HG02840 (cell line): ENCODE results near the gene FAM240A.
"Not testable (repeated sequence)": the region's sequence is repeated elsewhere in the genome, so short reads cannot be mapped to it uniquely, and the experiment has no call there.

ENCODE experiments used
- ATAC-seq: cut with Tn5 transposase; IDR thresholded peaks from one replicate; pipeline ENCODE4 v1.9.1; 2021; ENCODE audit warnings: mild to moderate bottlenecking, moderate library complexity, moderate number of reproducible peaks; ENCODE audit not compliant: unreplicated experiment, low FRiP score

FAM240A gene

DNA sequence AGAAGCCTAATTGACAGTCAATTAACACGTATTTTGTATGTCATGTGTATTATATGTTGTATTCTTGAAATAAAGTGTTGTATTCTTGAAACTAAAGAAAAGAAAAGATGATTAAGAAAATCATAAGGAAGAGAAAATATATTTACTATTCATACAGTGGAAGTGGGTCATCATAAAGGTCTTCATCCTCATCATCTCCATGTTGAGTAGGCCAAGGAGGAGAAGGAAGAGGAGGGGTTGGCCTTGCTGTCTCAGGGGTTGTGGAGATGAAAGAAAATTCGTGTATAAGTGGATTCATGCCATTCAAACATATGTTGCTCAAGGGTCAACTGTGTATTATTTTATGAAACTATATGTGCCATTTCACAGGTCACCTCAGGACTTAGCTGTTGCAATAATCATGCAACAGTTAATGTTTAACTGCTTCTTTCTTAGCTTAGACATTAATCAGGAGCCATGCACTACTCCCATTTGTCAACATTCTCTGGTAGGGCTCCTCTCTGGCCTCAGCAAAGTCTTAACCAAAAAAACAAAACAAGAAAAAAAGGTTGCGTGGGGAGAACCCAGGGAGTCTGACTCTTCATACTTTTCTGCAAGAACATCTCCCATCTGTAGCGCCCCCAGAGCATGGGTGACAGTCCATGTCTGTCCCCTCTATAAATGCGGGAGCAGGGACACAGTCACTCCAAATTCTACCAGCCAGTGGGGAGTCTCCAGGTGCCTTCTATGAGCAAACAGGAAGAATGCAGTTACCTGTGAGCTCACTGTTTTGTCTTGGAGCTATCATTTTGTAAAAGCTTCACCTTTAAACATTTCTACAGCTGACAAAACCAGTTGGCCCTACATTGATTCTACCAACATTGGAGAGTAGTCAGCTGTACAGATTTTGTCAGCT is 26.3 kb upstream of the FAM240A start:
- no peak for ATAC-seq

DNA sequence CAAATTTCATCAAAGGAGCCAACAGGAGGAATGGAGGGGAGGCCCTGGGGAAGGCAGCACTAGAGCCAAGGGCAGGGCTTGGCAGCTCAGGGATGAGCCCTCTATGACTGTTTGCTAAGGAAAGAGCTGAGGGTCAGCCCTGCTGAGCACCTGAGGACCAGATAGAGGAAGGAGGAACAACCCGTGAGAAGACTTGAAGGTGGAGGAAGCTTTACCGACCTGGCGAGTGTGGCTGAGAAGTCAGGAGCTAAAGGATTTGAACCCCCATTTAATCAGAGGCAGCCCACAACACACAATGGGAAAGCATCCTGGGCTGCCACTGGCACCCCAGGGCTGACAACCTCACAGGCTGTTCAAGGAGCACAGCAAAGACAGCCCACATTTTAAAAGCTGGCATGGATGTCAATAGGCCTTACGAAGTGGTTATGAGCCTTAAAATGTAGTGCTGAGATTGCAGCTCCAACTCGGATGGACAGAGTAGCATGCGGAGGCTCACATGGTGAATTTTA is 25.5 kb upstream of the FAM240A start:
- no peak for ATAC-seq

DNA sequence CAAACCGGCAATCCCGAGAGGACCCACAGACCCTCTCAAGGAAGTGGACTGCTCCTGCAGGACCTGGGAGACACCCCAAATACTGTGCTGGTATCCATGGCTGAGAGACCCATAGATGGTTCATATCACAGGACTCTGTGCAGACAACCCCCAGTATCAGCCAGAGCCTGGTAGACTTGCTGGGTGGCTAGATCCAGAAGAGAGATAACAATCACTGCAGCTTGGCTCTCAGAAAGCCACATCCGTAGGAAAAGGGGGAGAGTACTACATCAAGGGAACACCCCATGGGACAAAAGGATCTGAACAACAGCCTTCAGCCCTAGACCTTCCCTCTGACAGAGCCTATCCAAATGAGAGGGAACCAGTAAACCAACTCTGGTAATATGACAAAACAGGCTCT is 25.1 kb upstream of the FAM240A start:
- not testable (repeated sequence) for ATAC-seq

DNA sequence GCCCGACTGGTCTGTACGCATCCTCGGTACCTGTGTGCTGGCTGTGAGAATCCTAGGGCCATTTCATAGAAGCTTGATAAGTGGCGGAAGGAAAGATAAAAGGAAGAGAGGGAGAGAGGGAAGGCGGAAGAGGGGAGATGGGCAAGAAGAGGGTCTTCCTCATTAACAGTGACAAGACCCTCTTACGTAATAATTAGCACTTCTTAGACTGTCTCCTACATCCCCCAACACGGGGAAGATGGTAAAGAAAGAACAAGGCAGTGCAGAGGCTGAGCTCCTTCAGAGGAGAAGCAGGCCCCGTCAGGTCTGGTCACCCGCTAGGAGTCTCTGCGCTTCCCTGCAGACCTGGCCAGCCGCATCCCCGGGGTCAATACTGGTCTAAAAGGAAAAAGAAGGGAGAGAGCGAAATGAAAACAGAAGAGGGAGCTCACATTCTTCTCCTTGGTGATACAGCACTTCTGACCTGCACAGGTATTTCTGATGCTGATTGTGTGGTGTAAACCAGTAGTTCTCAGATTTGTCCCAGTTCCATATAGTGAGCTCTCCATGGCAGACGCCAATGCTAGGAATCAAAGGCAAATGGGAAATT is 19.0 kb upstream of the FAM240A start:
- ATAC-seq: no peak

DNA sequence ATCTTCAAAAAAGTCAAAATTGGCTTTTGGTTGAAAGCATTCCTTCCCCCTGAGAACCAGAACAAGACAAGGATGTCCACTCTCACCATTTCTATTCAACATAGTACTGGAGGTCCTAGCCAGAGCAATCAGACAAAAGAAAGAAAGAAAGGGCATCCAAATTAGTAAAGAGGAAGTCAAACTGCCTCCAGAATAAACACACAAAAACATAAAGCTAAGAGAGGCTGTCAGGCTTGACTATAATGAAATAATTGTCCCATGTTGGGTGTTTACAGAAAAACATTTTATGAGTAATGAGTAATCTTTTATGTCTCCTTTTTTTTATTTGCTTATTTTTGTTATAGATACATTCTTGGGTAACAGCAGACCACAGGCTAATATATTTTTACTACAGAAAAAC is 18.3 kb upstream of the FAM240A start:
- no peak for ATAC-seq

DNA sequence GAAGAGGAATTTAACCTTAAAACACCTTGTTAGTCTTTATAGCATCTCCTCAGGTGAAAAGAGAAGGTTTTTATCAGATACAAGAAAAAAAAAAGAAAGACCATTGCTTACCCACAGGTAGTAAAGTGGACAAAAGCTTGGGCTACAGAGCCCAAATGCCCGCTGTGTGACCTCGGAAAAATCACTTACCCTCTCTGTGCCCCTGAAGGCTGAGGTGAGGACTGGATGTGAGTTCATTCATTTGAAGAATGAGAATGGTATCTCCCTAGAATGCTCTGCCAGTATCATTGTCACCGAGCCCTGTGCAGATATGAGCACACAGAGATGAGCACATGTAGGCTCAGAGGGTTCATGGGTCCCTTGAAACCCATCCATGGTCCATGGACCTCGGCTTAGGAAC is 17.6 kb upstream of the FAM240A start:
- ATAC-seq: no peak

DNA sequence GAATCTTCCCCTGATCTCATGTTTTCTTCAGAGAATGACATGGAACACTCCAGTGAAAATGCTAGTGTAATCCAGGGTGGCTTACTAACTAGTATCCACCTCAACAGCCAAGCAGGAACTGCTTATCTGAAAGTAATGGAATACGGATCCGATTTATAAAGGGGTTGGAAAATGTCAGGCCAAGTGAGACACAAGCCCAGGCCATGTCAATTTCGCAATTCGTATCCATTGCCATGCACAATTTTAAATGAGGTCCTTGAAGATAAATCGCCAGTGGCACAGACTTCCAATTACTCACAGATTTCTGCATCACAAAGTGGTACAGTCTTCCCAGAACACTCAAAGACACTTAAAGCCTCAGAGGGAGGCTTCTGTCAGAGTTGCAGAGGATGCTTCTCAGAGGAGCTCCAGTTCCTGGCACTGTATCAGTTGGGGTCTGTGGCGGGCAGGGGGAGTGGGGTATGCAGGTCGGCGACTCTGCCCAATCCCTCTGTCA is 16.5 kb upstream of the FAM240A start:
- no peak for ATAC-seq

DNA sequence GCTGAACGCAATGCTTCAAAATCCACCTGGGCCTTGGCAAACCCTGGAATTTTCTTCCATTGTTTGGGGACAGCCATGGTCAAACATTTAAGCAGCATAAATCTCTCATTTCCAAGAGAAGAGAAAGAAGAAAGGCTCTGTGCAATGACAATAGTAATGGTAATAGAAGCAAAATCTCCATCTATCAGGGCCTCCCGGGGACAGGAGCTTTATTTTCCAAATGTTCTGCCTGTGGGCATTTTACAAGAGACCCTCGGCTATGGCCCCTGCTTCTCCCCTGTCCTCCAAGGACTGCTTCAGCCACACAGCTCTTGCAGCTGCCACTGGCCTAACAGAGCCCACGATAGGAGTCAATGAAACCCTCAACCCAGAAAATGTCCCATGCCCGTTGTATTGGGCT is 12.7 kb upstream of the FAM240A start:
- ATAC-seq: no peak

DNA sequence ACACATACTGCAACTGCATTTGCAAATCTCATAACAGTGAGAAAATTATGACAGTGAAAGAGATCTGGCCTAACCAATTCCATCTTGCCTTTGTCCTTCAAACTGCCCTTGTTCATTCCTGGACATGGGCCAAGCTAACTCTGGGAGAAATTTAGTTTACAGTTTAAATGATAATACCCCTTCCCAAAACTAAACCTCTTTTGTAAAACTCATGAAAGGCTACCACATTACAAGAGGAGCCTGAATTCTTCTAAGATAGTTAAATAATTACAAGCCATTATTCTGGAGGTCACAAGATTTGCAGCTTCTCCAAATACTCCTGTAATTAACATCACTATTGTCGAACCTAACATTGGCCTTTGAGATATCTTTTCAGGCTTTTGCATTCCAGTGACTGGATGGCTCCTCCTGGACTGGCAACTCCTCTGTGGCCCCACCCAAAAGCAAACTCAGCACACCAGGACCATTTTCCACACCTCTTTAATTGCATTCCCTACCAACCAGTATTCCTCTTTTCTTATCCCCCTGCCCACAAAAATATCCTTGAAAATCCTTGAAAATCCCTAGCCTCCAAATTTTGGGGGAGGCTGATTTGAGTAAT is 8.8 kb upstream of the FAM240A start:
- ATAC-seq: no peak

DNA sequence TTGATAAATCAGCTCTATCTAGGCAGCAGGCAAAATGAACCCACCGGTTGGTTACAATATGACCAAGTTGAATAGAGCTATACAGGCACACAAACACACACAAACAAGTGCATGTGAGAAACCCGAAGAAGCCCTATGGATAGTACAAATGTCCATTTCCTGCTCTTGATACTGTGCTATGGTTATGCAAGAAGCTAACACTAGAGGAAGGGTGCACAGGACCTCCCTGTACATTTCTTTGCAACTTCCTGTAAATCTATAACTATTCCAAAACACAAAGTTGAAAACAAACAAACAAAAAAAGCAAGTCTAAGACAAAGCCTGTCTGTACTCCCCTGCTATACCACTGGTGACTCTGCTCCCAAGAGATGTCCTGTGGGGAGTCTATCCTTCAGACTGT is 8.2 kb upstream of the FAM240A start:
- ATAC-seq: no peak

DNA sequence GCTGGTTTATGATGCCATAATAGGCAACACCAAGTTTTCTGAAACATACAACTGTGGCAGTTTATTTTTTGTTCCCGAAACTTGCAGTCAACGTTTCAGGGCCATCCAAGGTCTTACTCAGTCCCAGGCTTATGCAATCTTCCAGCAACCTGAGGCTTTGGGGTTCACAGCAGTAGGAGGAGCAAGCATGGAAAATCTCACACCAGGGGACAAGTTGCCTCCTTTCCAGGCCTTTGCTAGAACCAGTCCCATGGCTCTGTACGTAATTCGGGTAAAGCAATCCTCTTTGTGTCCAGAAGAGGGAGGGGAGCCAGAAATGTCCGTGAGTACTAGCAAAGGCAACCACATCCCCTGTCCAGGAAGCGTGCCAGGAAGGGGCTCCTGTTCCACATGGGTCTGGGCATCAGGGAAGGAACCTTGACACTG is 4.7 kb upstream of the FAM240A start:
- ATAC-seq: no peak

DNA sequence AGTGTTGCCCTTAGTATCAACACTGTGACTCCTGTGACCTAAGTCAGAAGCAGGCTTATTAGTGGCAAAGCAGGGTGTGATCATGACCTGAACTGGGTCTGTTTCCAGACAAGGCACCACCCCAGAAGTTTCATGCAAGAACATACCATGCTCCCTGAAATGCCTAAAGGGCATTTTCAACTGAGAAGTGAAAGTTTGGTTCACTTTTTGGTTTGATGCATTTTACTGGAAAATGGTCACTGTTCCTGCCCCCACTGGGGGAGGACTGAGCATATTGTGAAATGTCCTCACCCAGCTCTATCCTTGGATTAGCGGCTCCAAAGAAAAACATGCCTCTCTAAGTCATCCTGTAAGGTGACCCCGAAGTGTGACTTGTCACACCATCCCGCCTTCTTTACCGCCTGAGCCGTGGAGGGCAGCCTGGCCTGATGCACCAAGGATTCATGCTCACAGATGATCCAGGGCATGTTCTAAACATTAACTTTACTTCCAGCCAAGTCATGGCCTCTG is 3.1 kb upstream of the FAM240A start:
- ATAC-seq: no peak

DNA sequence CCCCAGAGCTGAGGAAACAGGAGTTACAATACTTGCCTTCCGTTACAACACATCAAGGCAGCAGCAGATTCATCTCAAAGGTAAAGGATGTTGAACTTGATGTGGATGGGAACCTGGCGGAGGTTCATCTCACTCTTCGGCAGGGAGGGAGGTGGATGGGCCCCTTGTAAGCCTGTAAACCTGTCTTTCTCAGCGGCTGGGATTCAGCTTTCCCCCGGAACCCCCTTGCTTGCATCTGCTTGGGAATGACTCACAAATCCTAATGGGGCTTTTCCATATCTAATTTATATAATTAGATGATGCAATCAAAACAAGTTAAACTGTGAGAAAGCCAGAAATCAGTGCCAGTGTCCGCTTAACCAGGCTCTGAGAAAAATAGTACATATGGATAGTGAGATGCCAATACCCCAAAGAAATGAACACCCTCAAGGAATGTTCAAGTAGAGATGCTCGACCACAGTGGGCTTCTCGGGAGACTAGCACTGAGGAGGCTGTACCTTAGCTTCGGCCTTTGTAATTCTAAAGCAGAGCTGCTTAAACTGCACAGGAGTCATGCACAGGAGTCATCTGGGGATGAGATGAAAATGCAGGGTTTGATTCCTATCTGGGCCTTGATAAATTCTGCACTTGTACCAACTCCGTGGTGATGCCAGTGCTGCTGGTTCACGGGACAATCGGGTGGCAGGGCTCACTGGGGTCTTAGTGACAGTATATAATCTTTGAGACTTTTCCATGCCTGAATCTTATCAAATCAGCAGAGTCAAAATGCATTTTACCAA is 2.2 kb upstream of the FAM240A start:
- ATAC-seq: no peak

DNA sequence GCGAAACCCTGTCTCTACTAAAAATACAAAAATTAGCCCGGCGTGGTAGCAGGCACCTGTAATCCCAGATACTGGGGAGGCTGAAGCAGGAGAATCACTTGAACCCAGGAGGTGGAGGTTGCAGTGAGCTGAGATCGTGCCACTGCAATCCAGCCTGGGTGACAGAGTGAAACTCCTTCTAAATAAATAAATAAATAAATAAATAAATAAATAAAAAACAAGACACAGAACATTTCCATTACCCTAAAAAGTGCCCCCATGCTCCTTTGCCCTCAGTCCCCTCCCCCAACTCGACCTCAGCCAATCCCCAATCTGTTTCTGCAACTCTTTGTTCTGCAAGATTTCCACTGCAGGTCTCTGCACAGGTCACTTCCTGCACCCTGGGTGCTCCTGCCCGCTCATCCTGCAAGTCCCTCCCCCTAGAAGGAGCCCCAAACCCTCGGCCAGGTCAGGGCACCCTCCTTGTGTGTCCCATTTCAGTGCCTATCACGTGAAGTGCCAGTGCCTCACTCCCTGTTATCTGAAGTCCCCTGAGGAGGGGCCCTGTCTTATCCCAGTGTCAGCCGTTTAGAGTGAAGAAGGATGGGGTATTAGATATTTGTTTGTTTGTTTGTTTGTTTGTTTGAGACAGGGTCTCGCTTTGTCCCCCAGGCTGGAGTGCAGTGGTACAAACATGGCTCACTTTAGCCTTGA is 1.1 kb downstream of the FAM240A start:
- no peak for ATAC-seq

DNA sequence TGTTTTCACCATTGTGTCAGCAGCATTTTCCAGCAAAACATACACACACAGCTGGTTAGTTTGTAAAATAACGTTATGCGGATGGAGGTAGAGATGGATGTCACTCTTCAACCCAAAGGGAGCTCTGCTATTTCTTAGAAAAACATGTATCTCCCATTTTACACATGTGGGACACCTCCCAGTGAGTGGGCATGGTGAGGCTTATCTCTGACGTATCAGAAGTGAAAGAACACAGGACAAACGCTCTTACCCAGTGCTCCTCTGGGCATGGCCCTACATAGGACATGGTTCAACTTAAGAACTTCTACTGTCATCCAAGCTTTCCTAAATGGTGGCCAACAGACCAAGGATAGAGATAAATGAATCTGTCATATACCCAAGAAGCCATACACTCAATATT is 2.1 kb downstream of the FAM240A start:
- ATAC-seq: no peak

DNA sequence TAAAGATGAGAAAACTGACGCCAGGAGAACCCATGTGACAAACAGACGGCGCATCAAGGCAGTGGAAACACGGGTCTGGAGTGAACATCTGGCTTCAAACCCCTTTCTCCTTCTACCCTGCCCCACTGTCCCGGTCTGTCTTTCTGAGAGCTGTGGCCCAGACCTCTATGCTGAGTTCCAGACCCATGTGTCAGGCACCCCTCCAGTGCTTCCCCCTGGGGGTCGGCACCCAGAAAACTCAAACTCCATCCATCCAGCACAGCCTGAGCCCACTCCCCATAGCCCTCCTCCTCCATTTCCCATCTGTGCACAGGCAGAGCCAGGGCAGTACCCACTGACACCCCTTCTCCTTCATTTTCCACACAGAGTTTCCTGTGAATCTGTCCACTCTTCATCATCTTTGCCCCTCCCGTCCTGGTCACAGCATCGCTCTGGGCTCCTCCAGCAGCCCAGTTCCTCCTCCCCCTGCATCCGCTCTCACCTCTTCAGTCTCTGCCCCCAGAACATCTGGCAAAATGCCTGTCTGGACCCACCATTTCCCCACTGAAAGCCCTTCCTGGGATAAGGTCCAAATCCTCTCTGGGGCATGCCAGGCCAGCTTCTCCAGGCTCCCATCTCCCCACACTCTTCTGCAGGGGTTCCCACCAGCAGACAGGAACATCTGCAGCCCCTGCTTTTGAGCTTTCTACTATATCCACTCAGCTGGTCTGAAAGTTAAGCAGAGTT is 2.9 kb downstream of the FAM240A start:
- ATAC-seq: no peak

DNA sequence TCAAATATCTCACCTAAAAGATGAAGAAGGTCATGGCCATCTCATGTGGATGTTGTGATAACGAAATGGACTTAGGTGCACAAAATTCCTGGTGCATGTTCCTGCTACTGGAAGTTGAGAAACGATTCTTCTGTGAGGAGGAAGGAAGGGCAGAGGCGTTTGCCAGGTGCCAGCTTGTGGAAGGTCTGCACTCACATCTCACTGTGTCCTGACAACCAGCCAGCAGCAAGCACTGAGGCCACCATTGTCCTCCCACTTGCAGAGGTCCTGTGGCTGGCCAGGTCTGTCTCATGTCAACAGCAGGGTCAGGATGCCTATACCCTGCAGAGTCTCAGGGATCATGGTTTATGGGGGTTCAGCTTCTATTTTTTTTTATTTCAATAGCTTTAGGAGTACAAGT is 3.7 kb downstream of the FAM240A start:
- no peak for ATAC-seq

DNA sequence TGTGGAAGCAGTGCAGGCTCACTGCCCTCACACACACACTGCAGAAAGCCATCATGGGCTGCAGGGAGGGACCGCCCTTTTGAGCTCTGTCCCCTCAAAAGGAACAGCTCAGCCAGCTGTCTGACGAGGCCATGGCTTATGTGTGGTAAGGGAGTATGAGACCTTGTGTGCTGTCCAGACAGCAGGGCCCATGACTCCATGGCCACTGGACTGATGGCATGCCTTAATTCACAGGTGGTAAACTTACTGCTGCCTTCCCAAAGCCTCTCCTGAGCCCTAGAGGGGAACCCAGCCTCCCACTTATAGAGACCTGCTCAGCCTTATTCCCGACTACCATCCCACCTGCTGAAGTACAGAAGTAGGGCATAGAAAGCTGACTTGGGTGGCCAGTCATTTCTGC is 5.6 kb downstream of the FAM240A start:
- ATAC-seq: no peak
